ENCODE measurements around the gene C7. TPM values are rescaled to one million over a fixed set of nuclear protein-coding genes. Genes with fewer than 3 reads are reported as not detected.
"Not testable (repeated sequence)": the region's sequence is repeated elsewhere in the genome, so short reads cannot be mapped to it uniquely, and the experiment has no call there.

Gene C7
- total and polyA plus RNA-seq, 8 donors = 22.4 to 317 (median 181) TPM

- no peaks in the 10 kb centered on the region for H3K36me3 ChIP-seq
- H3K27me3 ChIP-seq = no peaks in the 10 kb centered on the region
- H3K4me1 ChIP-seq = no peaks in the 10 kb centered on the region
- intact Hi-C loops (cut with DNase I; ENCODE audit: low total_unique reads) = no loop called here
- no peak for DNase-seq
- TF ChIP-seq EP300 (IDR thresholded peaks at IDR 0.05) (no peak), POLR2AphosphoS5 (IDR thresholded peaks at IDR 0.05) (no peak), CTCF (IDR thresholded peaks at IDR 0.05) (no peak)
- H3K27ac ChIP-seq = no peak overlapping the region
- H3K9me3 ChIP-seq = peaks cover 0 to 15% (median 4%) of the 10 kb centered on the region in 4 donors
- WGBS, 5 donors = 77 to 100% (median 88%) methylated on average over 1 of the region's 1 CpG
- H3K4me3 ChIP-seq = no peak overlapping the region
Observed at GRCh38 chr5:40869384-40869783, 39.9 kb upstream of the C7 start.

DNA sequence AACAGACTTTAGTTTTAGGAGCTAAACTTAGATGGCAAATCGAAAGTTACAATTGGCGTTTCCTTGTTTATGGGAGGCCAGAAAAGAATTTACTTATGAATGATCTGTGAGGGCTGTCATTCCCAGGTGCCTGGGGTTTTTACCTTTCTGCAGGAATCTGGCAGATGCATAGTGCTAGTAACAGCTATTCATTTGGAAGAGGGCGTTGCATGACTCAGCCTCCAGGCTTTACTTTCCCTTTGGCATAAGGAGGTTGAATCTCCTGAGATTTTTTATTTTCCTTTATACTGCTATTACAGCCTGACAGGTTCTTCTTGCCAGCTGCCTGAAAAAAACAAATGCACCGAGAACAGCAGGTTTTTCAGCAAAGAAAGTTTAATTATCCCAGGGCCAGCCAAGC is 38.1 kb upstream of the C7 start:
- H3K4me1 ChIP-seq = no peaks in the 10 kb centered on the region
- H3K27ac ChIP-seq = no peak overlapping the region
- H3K27me3 ChIP-seq = no peaks in the 10 kb centered on the region
- 55 to 73% (median 66%) methylated on average over 4 of the region's 4 CpGs for WGBS, 5 donors
- intact Hi-C loops (cut with DNase I; ENCODE audit: low total_unique reads) = no loop called here
- no peak for TF ChIP-seq CTCF (IDR thresholded peaks at IDR 0.05)
- no peak for TF ChIP-seq POLR2AphosphoS5 (IDR thresholded peaks at IDR 0.05)
- no peak overlapping the region for H3K4me3 ChIP-seq
- DNase-seq = no peak
- H3K36me3 ChIP-seq = no peaks in the 10 kb centered on the region
- no peaks in the 10 kb centered on the region for H3K9me3 ChIP-seq

DNA sequence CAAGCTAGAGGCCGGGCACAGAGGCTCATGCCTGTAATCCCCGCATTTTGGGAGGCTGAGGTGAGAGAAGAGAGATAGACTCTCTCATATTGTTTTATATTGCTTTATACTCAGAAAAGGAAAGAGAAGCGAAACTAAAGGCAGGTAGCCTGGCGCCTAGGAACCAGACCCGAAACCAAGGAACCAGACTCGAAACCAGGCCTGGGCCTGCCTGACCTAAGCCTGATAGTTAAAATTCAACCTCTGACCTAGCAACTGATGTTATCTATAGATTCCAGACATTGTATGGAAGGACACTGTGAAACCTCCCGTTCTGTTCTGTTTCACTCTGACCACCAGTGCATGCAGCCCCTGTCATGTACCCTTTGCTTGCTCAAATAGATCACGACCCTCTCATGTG is 37.0 kb upstream of the C7 start:
- DNase-seq; H3K27me3 ChIP-seq; H3K4me3 ChIP-seq; H3K36me3 ChIP-seq; intact Hi-C loops (cut with DNase I; ENCODE audit: low total_unique reads); H3K27ac ChIP-seq; H3K4me1 ChIP-seq; H3K9me3 ChIP-seq: not testable (repeated sequence)
- WGBS, 5 donors = 87 to 96% (median 95%) methylated on average over 7 to 8 of the region's 8 CpGs

GRCh38 chr5:40873286-40873880 is 35.9 kb upstream of the C7 start:
- no peak for TF ChIP-seq EP300 (IDR thresholded peaks at IDR 0.05)
- TF ChIP-seq POLR2AphosphoS5 (IDR thresholded peaks at IDR 0.05) = no peak
- no peak for TF ChIP-seq CTCF (IDR thresholded peaks at IDR 0.05)
- TF ChIP-seq POLR2A (IDR thresholded peaks at IDR 0.05) = no peak
- no peaks in the 10 kb centered on the region for H3K36me3 ChIP-seq
- H3K9me3 ChIP-seq = peaks cover 0 to 6% (median 0%) of the 10 kb centered on the region in 4 donors
- no peak for DNase-seq
- intact Hi-C loops (cut with DNase I; ENCODE audit: low total_unique reads) = no loop called here
- H3K27me3 ChIP-seq = no peaks in the 10 kb centered on the region
- WGBS, 5 donors = 93 to 96% (median 95%) methylated on average over 3 of the region's 3 CpGs
- no peak overlapping the region for H3K4me3 ChIP-seq
- no peaks in the 10 kb centered on the region for H3K4me1 ChIP-seq
- no peak overlapping the region for H3K27ac ChIP-seq

DNA sequence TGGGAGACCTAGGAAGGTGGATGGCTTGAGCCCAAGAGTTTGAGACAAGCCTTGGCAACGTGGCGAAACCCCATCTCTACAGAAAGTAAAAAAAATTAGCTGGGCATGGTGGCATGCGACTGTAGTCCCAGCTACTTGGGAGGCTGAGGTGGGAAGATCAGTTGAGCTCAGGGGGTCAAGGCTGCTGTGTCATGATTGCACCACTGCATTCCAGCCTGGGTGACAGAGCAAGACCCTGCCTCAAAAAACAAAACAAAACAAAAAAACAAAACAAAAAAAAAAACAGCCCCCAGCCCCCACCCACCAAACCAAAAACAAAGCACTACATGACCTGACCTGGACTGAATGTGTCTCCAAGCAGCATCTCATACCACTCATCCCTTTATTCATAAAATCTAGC is 33.3 kb upstream of the C7 start:
- Histone ChIP-seq H3K27me3 (no peaks in the 10 kb centered on the region), H3K4me3 (no peak overlapping the region), H3K4me1 (peaks cover 0 to 7% (median 3%) of the 10 kb centered on the region in 4 donors), H3K27ac (no peak overlapping the region), H3K36me3 (no peaks in the 10 kb centered on the region), H3K9me3 (peaks cover 0 to 6% (median 0%) of the 10 kb centered on the region in 4 donors)
- 67 to 85% (median 72%) methylated on average over 3 of the region's 3 CpGs for WGBS, 5 donors
- no peak for DNase-seq
- TF ChIP-seq EP300 (IDR thresholded peaks at IDR 0.05) (no peak), POLR2A (IDR thresholded peaks at IDR 0.05) (no peak), POLR2AphosphoS5 (IDR thresholded peaks at IDR 0.05) (no peak), CTCF (IDR thresholded peaks at IDR 0.05) (no peak)
- intact Hi-C loops (cut with DNase I; ENCODE audit: low total_unique reads) = loop anchor here (5.0 kb wide), 1 partner anchor 124 kb away; no protein-coding TSS in a partner anchor
